VCaP (cell line): ENCODE data around the gene ATOX1.

Experiments used
- H3K27ac ChIP-seq: fragments of 450-650 bp; 2 replicates; pipeline ENCODE4 v1.5.1; 2017
- CTCF ChIP-seq: fragments of 450-650 bp; conservative IDR thresholded peaks from 2 replicates; pipeline ENCODE4 v1.5.1; 2017; ENCODE audit warnings: mild to moderate bottlenecking, moderate library complexity

ATOX1 gene

DNA sequence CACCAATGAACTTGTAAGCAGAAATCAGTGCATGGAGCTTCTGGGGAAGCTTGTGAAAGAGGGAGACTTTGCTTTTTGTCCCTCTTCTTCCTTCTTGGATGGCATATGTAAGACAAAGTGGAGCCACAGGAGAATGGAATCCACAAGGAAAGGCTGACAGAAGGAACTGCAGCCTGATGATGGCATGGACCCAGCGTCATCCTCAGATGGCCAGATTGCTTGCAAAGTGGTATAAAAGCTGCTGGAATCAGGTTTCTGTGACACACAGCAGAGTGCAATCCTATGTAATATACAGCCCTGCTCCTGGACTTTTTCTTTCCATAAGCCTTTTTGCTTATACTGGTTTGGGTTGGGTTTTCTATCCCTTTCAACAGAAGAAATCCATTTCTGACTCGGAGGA lies 40.3 kb downstream of the ATOX1 start:
- TF ChIP-seq CTCF = no peak
- H3K27ac ChIP-seq = no peak overlapping the region

- TF ChIP-seq CTCF = no peak
- no peak overlapping the region for H3K27ac ChIP-seq
Measured at GRCh38 chr5:151717416-151717815, 41.0 kb downstream of the ATOX1 start.

- no peak for TF ChIP-seq CTCF
- H3K27ac ChIP-seq = no peak overlapping the region
Measured at GRCh38 chr5:151709109-151709735, 49.2 kb downstream of the ATOX1 start.

GRCh38 chr5:151708126-151708525 lies 50.3 kb downstream of the ATOX1 start:
- TF ChIP-seq CTCF = no peak
- H3K27ac ChIP-seq = no peak overlapping the region

DNA sequence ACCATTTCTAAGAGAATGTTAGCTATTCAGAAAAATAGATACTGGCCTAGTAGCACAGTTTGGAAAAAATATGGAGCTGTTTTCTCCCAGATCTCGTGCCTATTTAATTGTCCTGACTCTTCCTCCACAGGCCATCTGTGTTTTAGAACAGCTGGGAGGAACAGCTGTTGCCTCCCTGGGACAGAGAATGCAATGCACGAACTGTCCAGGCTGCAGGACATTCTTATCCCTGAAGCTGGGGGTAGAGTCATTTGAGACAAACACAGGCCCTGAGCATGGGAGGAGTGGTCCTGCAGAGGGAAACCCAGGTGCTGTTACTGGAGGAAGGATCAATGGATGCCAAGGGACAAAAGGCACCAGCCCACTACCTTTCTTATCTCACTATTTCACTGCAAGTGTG lies 50.9 kb downstream of the ATOX1 start:
- no peak for TF ChIP-seq CTCF
- no peak overlapping the region for H3K27ac ChIP-seq

DNA sequence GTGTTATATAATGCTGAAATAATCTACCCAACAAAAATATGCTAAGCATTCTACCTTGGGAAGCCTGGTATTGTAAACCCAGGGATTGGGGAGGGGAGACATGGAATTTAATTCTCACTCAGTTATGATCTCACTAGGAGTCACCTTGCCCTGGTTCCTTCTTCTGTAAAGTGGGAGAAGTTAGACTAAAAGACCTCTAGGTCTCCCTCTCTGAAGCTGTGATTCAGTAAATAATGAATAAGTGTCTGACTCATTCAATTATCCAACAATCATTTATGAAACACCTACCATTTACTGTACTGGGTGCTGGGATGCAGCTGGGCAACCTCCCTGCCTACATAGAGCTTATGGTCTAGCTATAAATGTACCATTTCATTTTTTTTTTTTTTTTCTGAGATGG lies 51.5 kb downstream of the ATOX1 start:
- TF ChIP-seq CTCF = no peak
- H3K27ac ChIP-seq = no peak overlapping the region

DNA sequence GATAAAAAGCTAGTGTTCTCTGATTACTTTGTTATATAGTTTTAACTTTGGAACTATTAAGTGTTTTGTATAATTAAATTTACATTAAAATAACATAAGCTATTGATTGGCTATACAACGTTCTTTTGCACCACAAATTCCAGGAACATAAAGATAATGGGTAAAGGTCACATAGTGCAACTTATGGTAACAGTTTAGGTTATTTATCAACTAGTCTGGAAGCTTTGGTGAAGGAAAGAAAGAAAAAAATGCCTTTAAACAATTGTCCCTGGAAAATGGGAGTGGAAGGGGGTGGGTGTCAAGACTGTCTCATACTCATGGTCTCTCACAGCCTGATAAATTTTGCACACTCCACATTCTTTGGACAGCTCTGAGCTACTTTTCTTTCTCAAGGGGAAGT lies 54.7 kb downstream of the ATOX1 start:
- H3K27ac ChIP-seq = no peak overlapping the region
- TF ChIP-seq CTCF = no peak

- no peak for TF ChIP-seq CTCF
- no peak overlapping the region for H3K27ac ChIP-seq
Measured at GRCh38 chr5:151703227-151703626, 55.2 kb downstream of the ATOX1 start.
